ENCODE results near the gene KRT31.

GRCh38 chr17:41369713-41370112 lies 27.7 kb downstream of the KRT31 start, which contains the start of gene KRT33B:
- TF ChIP-seq CTCF (IDR thresholded peaks at IDR 0.05; ENCODE audit: low read length) (no peak), EZH2 (IDR thresholded peaks at IDR 0.05; ENCODE audit: borderline replicate concordance, low read length) (no peak)
